SK-N-SH (cell line): ENCODE data around the gene ANKMY1.

Experiments
- CTCF ChIP-seq: fragments of 200-600 bp; sonication (generic); IDR thresholded peaks from 2 replicates; pipeline ENCODE4 v1.6.1; 2017; ENCODE audit warnings: antibody characterized with exemption, mild to moderate bottlenecking, moderate library complexity
- ELF1 ChIP-seq: IDR thresholded peaks from 2 replicates; pipeline ENCODE4 v1.4.0; 2012
- EZH2phosphoT487 ChIP-seq: fragments of 200-600 bp; sonication (generic); IDR thresholded peaks from 2 replicates; pipeline ENCODE4 v1.6.1; 2017; ENCODE audit warnings: low read depth, mixed run types, mild to moderate bottlenecking, antibody characterized with exemption, moderate library complexity, borderline replicate concordance
- FOXJ3 ChIP-seq: sonication (generic); formaldehyde crosslinking; IDR thresholded peaks from 2 replicates; pipeline ENCODE4 v1.5.1; 2020; ENCODE audit warnings: mild to moderate bottlenecking, missing genetic modification reagents
- FOXM1 ChIP-seq: IDR thresholded peaks from 2 replicates; pipeline ENCODE4 v1.4.0; 2012; ENCODE audit warnings: low read depth, mild to moderate bottlenecking
- GABPA ChIP-seq: IDR thresholded peaks from 2 replicates; pipeline ENCODE4 v1.4.0; 2012; ENCODE audit warnings: low read depth, mild to moderate bottlenecking
- IRF3 ChIP-seq: fragments of 150-350 bp; IDR thresholded peaks from 2 replicates; pipeline ENCODE4 v1.6.1; 2016; ENCODE audit warnings: mild to moderate bottlenecking, low read depth, low read length
- MXI1 ChIP-seq: IDR thresholded peaks from 2 replicates; pipeline ENCODE4 v1.6.1; 2012; ENCODE audit warnings: mild to moderate bottlenecking, low read depth, low read length, improper control_type of control experiment
- NFIC ChIP-seq: IDR thresholded peaks from 2 replicates; pipeline ENCODE4 v1.4.0; 2012; ENCODE audit warnings: borderline replicate concordance
- POLR2AphosphoS5 ChIP-seq: IDR thresholded peaks from 2 replicates; pipeline ENCODE4 v1.6.1; 2012; ENCODE audit warnings: low read depth, low read length
- REST ChIP-seq: IDR thresholded peaks from 2 replicates; pipeline ENCODE4 v1.6.1; 2012; ENCODE audit warnings: mild to moderate bottlenecking, low read depth, low read length, moderate library complexity
- RFX5 ChIP-seq: IDR thresholded peaks from 2 replicates; pipeline ENCODE4 v1.6.1; 2012; ENCODE audit warnings: mild to moderate bottlenecking, improper control_type of control experiment, low read length
- SMC3 ChIP-seq: IDR thresholded peaks from 2 replicates; pipeline ENCODE4 v1.6.1; 2012; ENCODE audit warnings: low read depth, low read length, improper control_type of control experiment
- ZBTB33 ChIP-seq: IDR thresholded peaks from 2 replicates; pipeline ENCODE4 v1.4.0; 2012; ENCODE audit warnings: low read depth, borderline replicate concordance

GRCh38 chr2:240594511-240595380 is 37.0 kb upstream of the ANKMY1 start:
- TF ChIP-seq POLR2AphosphoS5 (no peak), CTCF (no peak), MXI1 (no peak), ZBTB33 (no peak), RFX5 (no peak), EZH2phosphoT487 (no peak), IRF3 (no peak), REST (no peak), NFIC (no peak), FOXM1 (no peak), GABPA (no peak), FOXJ3 (CRISPR knock-in tag) (no peak), ELF1 (no peak), SMC3 (no peak)
